ENCODE data around the gene CAPN14.

DNA sequence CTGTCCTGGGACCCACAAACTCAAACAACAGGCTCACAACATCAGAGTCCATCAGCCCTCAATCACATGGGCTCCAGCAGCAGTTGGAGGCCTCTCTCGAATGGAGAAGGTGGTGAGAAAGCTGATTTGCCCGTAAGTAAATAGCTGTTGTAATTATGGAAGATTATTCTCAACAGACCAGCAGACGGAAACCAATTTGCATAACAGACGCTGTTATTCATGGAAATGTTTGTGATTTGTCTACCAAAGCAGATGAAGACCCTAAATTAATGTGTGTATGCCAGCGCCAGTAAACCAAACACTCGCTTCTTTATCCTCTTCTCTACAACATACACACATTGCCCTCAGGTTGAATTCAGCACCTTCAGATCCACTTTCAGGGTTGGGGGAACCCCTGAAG is 55.7 kb downstream of the CAPN14 start:
- TF ChIP-seq POLR2AphosphoS5 (IDR thresholded peaks at IDR 0.05; ENCODE audit: borderline replicate concordance, low read depth, low read length) (no peak), EZH2 (IDR thresholded peaks at IDR 0.05) (no peak)

All from SK-N-MC (cell line).